IMR-90 (cell line): ENCODE data around the gene NOL4. TPM values are rescaled to one million over a fixed set of nuclear protein-coding genes. Genes with fewer than 3 reads are reported as not detected.

ENCODE experiments used
- ATAC-seq: fragments of 200-7000 bp; cut with Tn5 transposase; 2 replicates; pipeline ENCODE4 v1.9.1; 2020; ENCODE audit warnings: low read depth, mild to moderate bottlenecking, moderate library complexity
- BruUV-seq: library from RNA; stranded (reverse); fragments of 400-500 nt; replicated peaks from 2 replicates; lab custom pipeline; 2021; lab: Mats Ljungman, UMichigan
- CTCF ChIA-PET: fragments of 300-600 bp; formaldehyde crosslinking; extraction: SDS; loops from one replicate; lab custom pipeline; 2021; ENCODE audit warnings: antibody characterized with exemption; lab: Yijun Ruan, JAX
- POLR2A ChIA-PET: fragments of 300-600 bp; sonication (Branson Sonifier 250); formaldehyde crosslinking; loops from one replicate; lab custom pipeline; 2022; ENCODE audit warnings: antibody characterized with exemption; ENCODE audit not compliant: unreplicated experiment; lab: Charles Lee
- DNase-seq: peaks from one replicate; pipeline ENCODE4 v3.0.0; 2013
- H2AFZ ChIP-seq: replicated peaks from 2 replicates; pipeline ENCODE3; 2013; ENCODE audit warnings: low read length, mild to moderate bottlenecking; ENCODE audit not compliant: poor library complexity
- H2AK5ac ChIP-seq: 2 replicates; pipeline ENCODE4 v1.6.1; 2013; ENCODE audit warnings: low read depth, low read length, inconsistent platforms
- H2AK9ac ChIP-seq: replicated peaks from 2 replicates; pipeline ENCODE3; 2013; ENCODE audit warnings: mild to moderate bottlenecking, low read depth, low read length, moderate library complexity; ENCODE audit not compliant: poor library complexity
- H2BK120ac ChIP-seq: 2 replicates; pipeline ENCODE4 v1.6.1; 2013; ENCODE audit warnings: low read depth, low read length, inconsistent platforms
- H2BK15ac ChIP-seq: 3 replicates; pipeline ENCODE4 v1.6.1; 2013; ENCODE audit warnings: low read depth, low read length, inconsistent platforms
- H2BK20ac ChIP-seq: 2 replicates; pipeline ENCODE4 v1.6.1; 2013; ENCODE audit warnings: low read depth, mild to moderate bottlenecking, inconsistent platforms, low read length, moderate library complexity
- H2BK5ac ChIP-seq: 2 replicates; pipeline ENCODE4 v1.6.1; 2013; ENCODE audit warnings: mild to moderate bottlenecking, low read depth, low read length, inconsistent platforms; ENCODE audit not compliant: poor library complexity, severe bottlenecking
- H3K14ac ChIP-seq: replicated peaks from 2 replicates; pipeline ENCODE4 v1.6.1; 2013; ENCODE audit warnings: low read depth, low read length, inconsistent platforms
- H3K18ac ChIP-seq: 2 replicates; pipeline ENCODE4 v1.6.1; 2013; ENCODE audit warnings: low read depth, low read length, control low read depth
- H3K23ac ChIP-seq: 2 replicates; pipeline ENCODE4 v1.6.1; 2013; ENCODE audit warnings: low read depth, low read length, inconsistent platforms
- H3K27ac ChIP-seq: 2 replicates; pipeline ENCODE4 v1.5.1; 2013; ENCODE audit warnings: mild to moderate bottlenecking, control low read depth, low read length; ENCODE audit not compliant: insufficient read depth
- H3K27me3 ChIP-seq: 2 replicates; pipeline ENCODE4 v1.6.1; 2013; ENCODE audit warnings: low read length; ENCODE audit not compliant: control insufficient read depth, insufficient read depth
- H3K36me3 ChIP-seq: 2 replicates; pipeline ENCODE4 v1.6.1; 2013; ENCODE audit warnings: low read length, mixed read lengths; ENCODE audit not compliant: control insufficient read depth, insufficient read depth
- H3K4ac ChIP-seq: 2 replicates; pipeline ENCODE4 v1.6.1; 2013; ENCODE audit warnings: low read depth, low read length, inconsistent platforms
- H3K4me1 ChIP-seq: 2 replicates; pipeline ENCODE4 v1.6.1; 2013; ENCODE audit warnings: low read length, mixed read lengths; ENCODE audit not compliant: control insufficient read depth, insufficient read depth
- H3K4me2 ChIP-seq: 2 replicates; pipeline ENCODE4 v1.6.1; 2013; ENCODE audit warnings: low read depth, mild to moderate bottlenecking, control low read depth, low read length, moderate library complexity
- H3K4me3 ChIP-seq: 2 replicates; pipeline ENCODE4 v1.5.1; 2013; ENCODE audit warnings: low read depth, mild to moderate bottlenecking, control low read depth, low read length, moderate library complexity; ENCODE audit not compliant: insufficient read depth
- H3K56ac ChIP-seq: 2 replicates; pipeline ENCODE4 v1.6.1; 2013; ENCODE audit warnings: low read length, inconsistent platforms; ENCODE audit not compliant: insufficient read depth; ENCODE audit errors: extremely low read depth
- H3K79me1 ChIP-seq, 2 experiments: 2 replicates each; pipeline ENCODE4 v1.6.1; 2013; ENCODE audit warnings: low read length in 2 of 2, inconsistent platforms in 1 of 2, low read depth in 1 of 2
- H3K9ac ChIP-seq: 2 replicates; pipeline ENCODE4 v1.6.1; 2013; ENCODE audit warnings: low read depth, low read length, control low read depth
- H3K9me1 ChIP-seq: 2 replicates; pipeline ENCODE4 v1.6.1; 2013; ENCODE audit warnings: low read length, inconsistent platforms; ENCODE audit not compliant: insufficient read depth
- H3K9me3 ChIP-seq: 2 replicates; pipeline ENCODE4 v1.6.1; 2013; ENCODE audit warnings: low read length; ENCODE audit not compliant: control insufficient read depth, insufficient read depth
- H4K20me1 ChIP-seq: 2 replicates; pipeline ENCODE4 v1.6.1; 2013; ENCODE audit warnings: low read length, inconsistent platforms; ENCODE audit not compliant: insufficient read depth
- H4K5ac ChIP-seq: 2 replicates; pipeline ENCODE4 v1.6.1; 2013; ENCODE audit warnings: mild to moderate bottlenecking, low read depth, low read length, control low read depth
- H4K8ac ChIP-seq, 2 experiments: 2 replicates each; pipeline ENCODE4 v1.6.1; 2013; ENCODE audit warnings: low read depth in 2 of 2, low read length in 2 of 2, control low read depth in 1 of 2, inconsistent platforms in 1 of 2
- H4K91ac ChIP-seq: 2 replicates; pipeline ENCODE4 v1.6.1; 2013; ENCODE audit warnings: low read depth, low read length, inconsistent platforms; ENCODE audit not compliant: insufficient read depth
- BHLHE40 ChIP-seq: fragments of 150-350 bp; IDR thresholded peaks from 2 replicates; pipeline ENCODE4 v1.6.1; 2016; ENCODE audit warnings: mild to moderate bottlenecking, low read depth, low read length
- CHD1 ChIP-seq: IDR thresholded peaks from 2 replicates; pipeline ENCODE4 v1.6.1; 2012; ENCODE audit warnings: low read depth, low read length, improper control_type of control experiment
- MAFK ChIP-seq: IDR thresholded peaks from 2 replicates; pipeline ENCODE4 v1.6.1; 2012; ENCODE audit warnings: low read depth, low read length, improper control_type of control experiment
- RCOR1 ChIP-seq: IDR thresholded peaks from 2 replicates; pipeline ENCODE4 v1.6.1; 2012; ENCODE audit warnings: mild to moderate bottlenecking, low read length, improper control_type of control experiment; ENCODE audit not compliant: insufficient replicate concordance
- SMC3 ChIP-seq: fragments of 150-350 bp; IDR thresholded peaks from 2 replicates; pipeline ENCODE4 v1.6.1; 2016; ENCODE audit warnings: low read depth, mild to moderate bottlenecking, antibody characterized with exemption, low read length, moderate library complexity
- WGBS, 2 experiments: methylation state at CpG; one replicate each; pipeline versions ENCODE4 v1.1.5 to v1.1.7; 2013; ENCODE audit warnings: missing lambda C conversion rate in 2 of 2; ENCODE audit not compliant: insufficient read length in 1 of 2; ENCODE audit errors: extremely low coverage in 2 of 2; 5-methylcytosine and 5-hydroxymethylcytosine counted together
- dilution Hi-C: fragments of 300-500 bp; cut with HindIII; formaldehyde crosslinking; loops from one replicate; pipeline ENCODE4 v1.14.3; 2018; ENCODE audit warnings: low sequenced_read_pairs; ENCODE audit not compliant: unreplicated experiment
- in situ Hi-C: fragments of 300-500 bp; cut with MboI; formaldehyde crosslinking; loops from 3 replicates; pipeline ENCODE4 v1.14.3; 2019; ENCODE audit warnings: low sequenced_read_pairs, inconsistent platforms, mixed read lengths
- intact Hi-C: fragments of 100-400 bp; cut with micrococcal nuclease; formaldehyde crosslinking; loops from 2 replicates; pipeline ENCODE4 v1.10.0; 2022
- polyA plus RNA-seq, 3 experiments: library from polyadenylated mRNA; depleted of rRNA; stranded (reverse); fragments of >200 nt; gene quantifications; 2 replicates each; pipeline ENCODE4 v1.2.3, GENCODE V29; 2012; ENCODE audit warnings: low replicate concordance in 1 of 3
- total RNA-seq: library from RNA; depleted of rRNA; stranded (reverse); fragments of >200 nt; gene quantifications from 2 replicates; pipeline ENCODE4 v1.2.3, GENCODE V29; 2012
- TF ChIP-seq, protein P1 (sequence below): fragments of 150-350 bp; IDR thresholded peaks from 2 replicates; pipeline ENCODE4 v1.6.1; 2016; ENCODE audit warnings: low read depth, mild to moderate bottlenecking, low read length, moderate library complexity, borderline replicate concordance

NOL4 gene
- total and polyA plus RNA-seq, 2 of the 4 experiments (the other 2 are of a cell fraction): not detected

DNA sequence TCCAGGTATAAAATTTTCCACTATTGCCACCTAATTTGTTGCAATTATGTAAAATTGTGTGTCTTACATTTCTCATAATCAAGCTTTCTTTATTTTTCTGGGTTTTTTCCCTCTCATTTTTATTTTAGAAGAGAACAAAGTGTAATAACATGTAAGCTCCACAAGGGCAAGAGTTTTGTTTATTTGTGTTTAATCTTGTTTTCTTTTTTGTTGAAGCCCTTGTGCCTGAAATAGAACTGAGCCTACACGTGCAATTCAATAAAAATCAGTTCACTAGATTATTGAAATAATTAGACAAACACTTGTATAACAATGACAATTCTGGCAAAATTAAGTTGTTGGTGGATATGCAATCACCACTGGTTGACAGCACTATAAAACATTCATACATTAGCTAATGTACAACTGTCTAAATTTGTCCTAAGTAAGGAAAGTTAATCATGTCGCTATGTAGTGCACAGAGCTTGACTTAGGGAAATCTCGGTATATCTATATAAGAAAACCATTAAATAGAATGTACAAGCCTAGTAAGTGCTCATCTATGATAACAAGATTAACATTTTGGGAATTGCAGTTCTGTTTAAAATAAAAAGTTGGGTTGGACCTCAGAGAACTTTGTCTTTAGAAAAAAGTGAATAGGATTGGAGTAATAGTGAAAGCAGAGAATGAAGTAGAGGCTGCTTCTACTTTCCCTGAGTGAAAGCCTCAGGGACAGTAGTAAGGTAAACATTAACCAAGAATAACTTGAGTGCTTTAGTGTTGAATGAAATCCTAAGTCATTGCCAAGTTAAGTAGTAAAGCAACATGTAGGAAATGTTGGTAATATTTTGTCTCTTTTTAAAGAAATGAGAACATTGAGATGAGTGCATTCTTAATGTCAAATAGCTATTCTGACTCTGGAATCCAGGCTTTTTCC is 37.4 kb upstream of the NOL4 start:
- in situ Hi-C loops: no loop called here

More for the DNA sequence above, 37.4 kb upstream of the NOL4 start:
- no peak overlapping the region for H4K8ac ChIP-seq
- no peak overlapping the region for H3K27ac ChIP-seq
- H2BK20ac ChIP-seq: no peak overlapping the region
- H3K9me1 ChIP-seq: no peaks in the 10 kb centered on the region
- H3K4me3 ChIP-seq: no peak overlapping the region
- no peak overlapping the region for H3K9ac ChIP-seq
- no peak for DNase-seq
- H2AK9ac ChIP-seq: no peak overlapping the region
- H2AFZ ChIP-seq: no peak overlapping the region
- H3K27me3 ChIP-seq: no peaks in the 10 kb centered on the region
- no peak overlapping the region for H3K14ac ChIP-seq
- no peak overlapping the region for H2BK120ac ChIP-seq
- H3K56ac ChIP-seq: no peak overlapping the region
- POLR2A ChIA-PET: no interaction called here
- H3K79me1 ChIP-seq: no peaks in the 10 kb centered on the region
- no peak overlapping the region for H3K4me2 ChIP-seq
- no peak overlapping the region for H3K18ac ChIP-seq
- H2BK5ac ChIP-seq: no peak overlapping the region
- BruUV-seq: no TSS peak
- no peak overlapping the region for H3K23ac ChIP-seq
- dilution Hi-C loops (no loop called here), intact Hi-C loops (no loop called here)
- no peak for ATAC-seq
- H3K36me3 ChIP-seq: no peaks in the 10 kb centered on the region
- H4K5ac ChIP-seq: no peak overlapping the region
- H3K9me3 ChIP-seq: no peaks in the 10 kb centered on the region
- no peak overlapping the region for H2AK5ac ChIP-seq
- H2BK15ac ChIP-seq: no peak overlapping the region
- no peaks in the 10 kb centered on the region for H3K4me1 ChIP-seq
- TF ChIP-seq RCOR1 (no peak), CHD1 (no peak), BHLHE40 (no peak), MAFK (no peak), SMC3 (no peak)
- TF ChIP-seq, protein P1, sequence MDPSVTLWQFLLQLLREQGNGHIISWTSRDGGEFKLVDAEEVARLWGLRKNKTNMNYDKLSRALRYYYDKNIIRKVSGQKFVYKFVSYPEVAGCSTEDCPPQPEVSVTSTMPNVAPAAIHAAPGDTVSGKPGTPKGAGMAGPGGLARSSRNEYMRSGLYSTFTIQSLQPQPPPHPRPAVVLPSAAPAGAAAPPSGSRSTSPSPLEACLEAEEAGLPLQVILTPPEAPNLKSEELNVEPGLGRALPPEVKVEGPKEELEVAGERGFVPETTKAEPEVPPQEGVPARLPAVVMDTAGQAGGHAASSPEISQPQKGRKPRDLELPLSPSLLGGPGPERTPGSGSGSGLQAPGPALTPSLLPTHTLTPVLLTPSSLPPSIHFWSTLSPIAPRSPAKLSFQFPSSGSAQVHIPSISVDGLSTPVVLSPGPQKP: no peak
- no peak overlapping the region for H3K4ac ChIP-seq
- WGBS, 2 experiments: no CpG with 5 or more reads among the region's 3 CpGs
- no peak overlapping the region for H4K91ac ChIP-seq
- CTCF ChIA-PET: interaction anchor here (0.7 kb wide), 1 partner anchor 90 kb away, joined by 3 read pairs; no protein-coding TSS in a partner anchor
- no peaks in the 10 kb centered on the region for H4K20me1 ChIP-seq
